Endodermal cell (in vitro differentiated cells): ENCODE data around the gene CPNE6. TPM values are rescaled to one million over a fixed set of nuclear protein-coding genes. Genes with fewer than 3 reads are reported as not detected.

Experiments
- DNase-seq: peaks from one replicate; pipeline ENCODE4 v3.0.0-alpha.2; 2017
- H3K27ac ChIP-seq: 2 replicates; pipeline ENCODE4 v1.5.1; 2013; ENCODE audit warnings: mild to moderate bottlenecking, low read depth, low read length, moderate library complexity
- H3K27me3 ChIP-seq: 2 replicates; pipeline ENCODE4 v1.6.1; 2013; ENCODE audit warnings: mild to moderate bottlenecking, low read length, moderate library complexity; ENCODE audit not compliant: insufficient read depth, control insufficient read depth, poor library complexity, severe bottlenecking
- H3K36me3 ChIP-seq: 2 replicates; pipeline ENCODE4 v1.7.0; 2013; ENCODE audit warnings: mild to moderate bottlenecking, low read length, moderate library complexity; ENCODE audit not compliant: control insufficient read depth, insufficient read depth
- H3K4me1 ChIP-seq: one replicate; pipeline ENCODE4 v1.7.0; 2013; ENCODE audit warnings: low read length; ENCODE audit not compliant: control insufficient read depth, insufficient read depth
- H3K4me3 ChIP-seq: 2 replicates; pipeline ENCODE4 v1.5.1; 2013; ENCODE audit warnings: mild to moderate bottlenecking, low read length, moderate library complexity
- H3K9ac ChIP-seq: 2 replicates; pipeline ENCODE4 v1.6.1; 2013; ENCODE audit warnings: mild to moderate bottlenecking, low read length, moderate library complexity; ENCODE audit not compliant: poor library complexity, severe bottlenecking; ENCODE audit errors: extremely low read depth
- H3K9me3 ChIP-seq: 2 replicates; pipeline ENCODE4 v1.6.1; 2013; ENCODE audit warnings: mild to moderate bottlenecking, low read length, moderate library complexity; ENCODE audit not compliant: control insufficient read depth
- H3K27ac Mint-ChIP-seq: 2 replicates; pipeline ENCODE4 v1.8.0; 2020; ENCODE audit warnings: mixed read lengths
- H3K27me3 Mint-ChIP-seq: 2 replicates; pipeline ENCODE4 v1.8.0; 2021; ENCODE audit warnings: mild to moderate bottlenecking, mixed read lengths; ENCODE audit not compliant: insufficient read depth
- H3K36me3 Mint-ChIP-seq: 2 replicates; pipeline ENCODE4 v1.8.0; 2020; ENCODE audit warnings: low read depth, mixed read lengths
- H3K4me1 Mint-ChIP-seq: 2 replicates; pipeline ENCODE4 v1.8.0; 2020; ENCODE audit warnings: mixed read lengths
- H3K4me3 Mint-ChIP-seq: 2 replicates; pipeline ENCODE4 v1.8.0; 2020; ENCODE audit warnings: mild to moderate bottlenecking, moderate library complexity, mixed read lengths
- H3K9me3 Mint-ChIP-seq: 2 replicates; pipeline ENCODE4 v1.8.0; 2020; ENCODE audit warnings: mild to moderate bottlenecking, mixed read lengths
- WGBS, 2 experiments: methylation state at CpG; one replicate each; pipeline versions ENCODE4 v1.1.5 to v1.1.7; 2013; ENCODE audit warnings: missing lambda C conversion rate in 2 of 2, mixed read lengths in 1 of 2; ENCODE audit not compliant: insufficient coverage in 1 of 2, insufficient read length in 1 of 2; 5-methylcytosine and 5-hydroxymethylcytosine counted together
- total RNA-seq, 2 donors: library from RNA; stranded (reverse); fragmentation: NEBNext Ultra II Directional in 1 of 2; extraction: Animal tissue kit (Norgen Biotek cat#: 25700) in 1 of 2; gene quantifications; 2 replicates in 1 of 2; 3 replicates in 1 of 2; pipeline ENCODE4 v1.2.1, GENCODE V29; 2021
- TF ChIP-seq, protein P1 (sequence below): fragments of 200-600 bp; sonication (generic); conservative IDR thresholded peaks from 2 replicates; pipeline ENCODE4 v1.5.0; 2021; ENCODE audit warnings: antibody characterized with exemption, mild to moderate bottlenecking

Gene CPNE6
- total RNA-seq, 2 donors from 2014 or later, result not detected

DNA sequence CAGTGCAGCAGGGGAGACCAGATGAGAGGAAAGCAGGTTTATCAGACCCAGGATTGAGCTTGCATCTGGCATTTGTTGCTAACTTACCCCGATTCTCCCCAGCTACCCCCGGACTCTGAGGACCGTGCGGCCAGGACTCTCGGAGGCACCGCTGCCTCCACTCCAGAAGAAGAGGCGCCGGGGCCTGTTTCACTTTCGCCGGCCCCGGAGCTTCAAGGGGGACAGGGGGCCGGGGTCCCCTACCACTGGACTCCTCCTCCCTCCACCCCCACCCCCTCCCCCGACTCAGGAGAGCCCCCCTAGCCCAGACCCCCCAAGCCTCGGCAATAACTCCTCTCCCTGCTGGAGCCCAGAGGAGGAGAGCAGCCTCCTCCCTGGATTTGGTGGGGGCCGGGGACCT, 6.5 kb upstream of the CPNE6 start:
- no peak overlapping the region for H3K27ac ChIP-seq
- WGBS, 2 experiments, result 98% methylated on average over 12 of the region's 15 CpGs; no CpG with 5 or more reads in 1 of the 2 experiments
- Mint-ChIP-seq H3K27ac (no peak overlapping the region), H3K4me1 (no peaks in the 10 kb centered on the region), H3K27me3 (no peaks in the 10 kb centered on the region), H3K4me3 (no peak overlapping the region), H3K36me3 (no peaks in the 10 kb centered on the region), H3K9me3 (no peaks in the 10 kb centered on the region)
- H3K9me3 ChIP-seq, result no peaks in the 10 kb centered on the region
- no peak for DNase-seq
- no peaks in the 10 kb centered on the region for H3K36me3 ChIP-seq
- H3K9ac ChIP-seq, result no peak overlapping the region
- H3K27me3 ChIP-seq, result no peaks in the 10 kb centered on the region
- H3K4me3 ChIP-seq, result no peak overlapping the region
- H3K4me1 ChIP-seq, result no peaks in the 10 kb centered on the region
- TF ChIP-seq, protein P1, sequence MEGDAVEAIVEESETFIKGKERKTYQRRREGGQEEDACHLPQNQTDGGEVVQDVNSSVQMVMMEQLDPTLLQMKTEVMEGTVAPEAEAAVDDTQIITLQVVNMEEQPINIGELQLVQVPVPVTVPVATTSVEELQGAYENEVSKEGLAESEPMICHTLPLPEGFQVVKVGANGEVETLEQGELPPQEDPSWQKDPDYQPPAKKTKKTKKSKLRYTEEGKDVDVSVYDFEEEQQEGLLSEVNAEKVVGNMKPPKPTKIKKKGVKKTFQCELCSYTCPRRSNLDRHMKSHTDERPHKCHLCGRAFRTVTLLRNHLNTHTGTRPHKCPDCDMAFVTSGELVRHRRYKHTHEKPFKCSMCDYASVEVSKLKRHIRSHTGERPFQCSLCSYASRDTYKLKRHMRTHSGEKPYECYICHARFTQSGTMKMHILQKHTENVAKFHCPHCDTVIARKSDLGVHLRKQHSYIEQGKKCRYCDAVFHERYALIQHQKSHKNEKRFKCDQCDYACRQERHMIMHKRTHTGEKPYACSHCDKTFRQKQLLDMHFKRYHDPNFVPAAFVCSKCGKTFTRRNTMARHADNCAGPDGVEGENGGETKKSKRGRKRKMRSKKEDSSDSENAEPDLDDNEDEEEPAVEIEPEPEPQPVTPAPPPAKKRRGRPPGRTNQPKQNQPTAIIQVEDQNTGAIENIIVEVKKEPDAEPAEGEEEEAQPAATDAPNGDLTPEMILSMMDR, result no peak

DNA sequence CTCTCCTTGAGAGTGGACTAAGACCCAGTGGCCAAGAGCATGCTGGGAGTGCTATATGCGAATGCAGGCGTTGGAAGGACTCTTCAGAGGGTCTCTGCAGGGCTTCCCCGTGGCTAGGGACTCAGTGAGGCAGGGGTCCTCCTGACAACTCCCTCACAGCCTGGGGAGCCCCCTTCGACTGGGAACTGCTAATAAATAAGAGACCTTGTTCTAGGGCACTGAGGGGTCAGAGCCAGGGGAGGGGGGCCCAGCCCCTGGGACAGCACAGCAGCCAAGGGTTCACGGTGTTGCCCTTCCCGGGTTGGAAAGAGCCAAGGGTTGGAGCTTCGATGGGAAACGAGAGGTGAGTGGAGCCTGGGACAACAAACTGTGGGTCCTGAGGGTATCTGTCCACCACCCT, 6.0 kb upstream of the CPNE6 start:
- DNase-seq, result no peak
- Mint-ChIP-seq H3K4me1 (no peaks in the 10 kb centered on the region), H3K9me3 (no peaks in the 10 kb centered on the region), H3K27me3 (no peaks in the 10 kb centered on the region), H3K36me3 (no peaks in the 10 kb centered on the region), H3K4me3 (no peak overlapping the region), H3K27ac (no peak overlapping the region)
- no peaks in the 10 kb centered on the region for H3K36me3 ChIP-seq
- no peak overlapping the region for H3K4me3 ChIP-seq
- no peaks in the 10 kb centered on the region for H3K4me1 ChIP-seq
- H3K9me3 ChIP-seq, result no peaks in the 10 kb centered on the region
- TF ChIP-seq, protein P1, result no peak
- H3K27ac ChIP-seq, result no peak overlapping the region
- H3K9ac ChIP-seq, result no peak overlapping the region
- H3K27me3 ChIP-seq, result no peaks in the 10 kb centered on the region
- 82 to 88% methylated on average over 6 to 8 of the region's 8 CpGs for WGBS, 2 experiments

GRCh38 chr14:24066496-24067132, 4.7 kb upstream of the CPNE6 start:
- no peak for DNase-seq
- Histone ChIP-seq H3K4me1 (no peaks in the 10 kb centered on the region), H3K4me3 (no peak overlapping the region), H3K9ac (no peak overlapping the region), H3K27me3 (no peaks in the 10 kb centered on the region), H3K36me3 (no peaks in the 10 kb centered on the region), H3K27ac (no peak overlapping the region), H3K9me3 (no peaks in the 10 kb centered on the region)
- no peak overlapping the region for H3K27ac Mint-ChIP-seq
- H3K36me3 Mint-ChIP-seq, result no peaks in the 10 kb centered on the region
- H3K4me1 Mint-ChIP-seq, result no peaks in the 10 kb centered on the region
- no peaks in the 10 kb centered on the region for H3K9me3 Mint-ChIP-seq
- TF ChIP-seq, protein P1, result no peak
- 80 to 88% methylated on average over 1 to 8 of the region's 8 CpGs for WGBS, 2 experiments
- H3K27me3 Mint-ChIP-seq, result no peaks in the 10 kb centered on the region
- H3K4me3 Mint-ChIP-seq, result no peak overlapping the region
